Measurements from ENCODE around the gene ELL. TPM values are rescaled to one million over a fixed set of nuclear protein-coding genes. Genes with fewer than 3 reads are reported as not detected.

Gene ELL
- total and polyA plus RNA-seq, 9 of the 15 experiments (the other 6 are each of a cell fraction or from before 2014, with no cell fraction given), result 0.24 to 22.5 (median 4.1) TPM

DNA sequence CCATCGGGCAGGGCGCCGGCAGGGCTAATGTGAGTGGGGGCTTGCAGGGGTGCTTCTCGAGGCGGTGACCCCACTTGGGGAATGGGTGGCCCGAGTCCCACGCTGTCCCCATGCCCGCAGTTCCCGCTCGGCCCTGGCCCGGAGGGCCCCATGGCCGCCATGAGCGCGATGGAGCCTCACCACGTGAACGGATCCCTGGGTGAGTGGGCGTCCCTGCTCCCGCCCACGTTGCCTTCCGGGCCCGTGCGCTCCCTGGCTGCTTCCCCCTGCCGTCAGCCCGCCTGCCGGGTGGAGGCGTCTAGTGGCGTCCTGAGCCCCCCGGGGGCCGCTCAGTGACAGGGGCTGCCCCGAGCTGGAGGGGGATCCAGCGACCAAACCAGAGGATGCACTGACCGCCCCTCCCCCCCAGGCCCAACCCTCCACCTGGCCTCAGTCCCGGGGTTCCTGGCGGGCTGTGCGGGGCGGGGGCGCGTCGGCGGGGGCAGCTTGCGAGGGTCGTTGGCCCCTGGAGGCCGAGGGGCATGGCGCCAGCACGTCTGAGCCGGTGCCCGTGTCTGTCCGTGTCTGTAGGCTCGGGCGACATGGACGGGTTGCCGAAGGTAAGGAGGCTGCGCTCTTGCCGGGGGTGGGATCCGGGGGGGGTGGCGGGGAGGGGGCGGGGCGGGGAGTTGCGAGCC is 88.7 kb downstream of the ELL start (continued):
- TF ChIP-seq FOXA3 (CRISPR knock-in tag; conservative IDR thresholded peaks at IDR 0.05 in 1 of 2, IDR thresholded peaks at IDR 0.05 in 1 of 2) (no peak), GABPA (tag; conservative IDR thresholded peaks at IDR 0.05; ENCODE audit: low read depth) (0 out of 2 replicates have a peak, but pooled peaks have one; percentile 6), TEAD1 (CRISPR knock-in tag; IDR thresholded peaks at IDR 0.05) (0 out of 4 replicates have a peak, but pooled peaks of 1 of the 2 experiments have one; percentile 7), ZNF766 (CRISPR knock-in tag; conservative IDR thresholded peaks at IDR 0.05) (no peak), ZNF224 (CRISPR knock-in tag; IDR thresholded peaks at IDR 0.05) (no peak), ZNF282 (CRISPR knock-in tag; IDR thresholded peaks at IDR 0.05) (no peak), RAD21 (CRISPR knock-in tag; conservative IDR thresholded peaks at IDR 0.05 in 1 of 2, IDR thresholded peaks at IDR 0.05 in 1 of 2) (no peak), YBX1 (IDR thresholded peaks at IDR 0.05) (no peak), ZNF780A (CRISPR knock-in tag; IDR thresholded peaks at IDR 0.05) (no peak), STAT5B (CRISPR knock-in tag; IDR thresholded peaks at IDR 0.05) (no peak), ELF1 (tag; IDR thresholded peaks at IDR 0.05) (no peak), XRCC5 (IDR thresholded peaks at IDR 0.05; ENCODE audit: low read depth, low read length) (no peak), ZNF140 (CRISPR knock-in tag; IDR thresholded peaks at IDR 0.05) (no peak), SMAD3 (CRISPR knock-in tag; conservative IDR thresholded peaks at IDR 0.05) (no peak), MEF2A (IDR thresholded peaks at IDR 0.05; ENCODE audit: control insufficient read depth, low read depth, low read length) (no peak), ZNF586 (CRISPR knock-in tag; conservative IDR thresholded peaks at IDR 0.05) (no peak)
- TF ChIP-seq, protein P1, sequence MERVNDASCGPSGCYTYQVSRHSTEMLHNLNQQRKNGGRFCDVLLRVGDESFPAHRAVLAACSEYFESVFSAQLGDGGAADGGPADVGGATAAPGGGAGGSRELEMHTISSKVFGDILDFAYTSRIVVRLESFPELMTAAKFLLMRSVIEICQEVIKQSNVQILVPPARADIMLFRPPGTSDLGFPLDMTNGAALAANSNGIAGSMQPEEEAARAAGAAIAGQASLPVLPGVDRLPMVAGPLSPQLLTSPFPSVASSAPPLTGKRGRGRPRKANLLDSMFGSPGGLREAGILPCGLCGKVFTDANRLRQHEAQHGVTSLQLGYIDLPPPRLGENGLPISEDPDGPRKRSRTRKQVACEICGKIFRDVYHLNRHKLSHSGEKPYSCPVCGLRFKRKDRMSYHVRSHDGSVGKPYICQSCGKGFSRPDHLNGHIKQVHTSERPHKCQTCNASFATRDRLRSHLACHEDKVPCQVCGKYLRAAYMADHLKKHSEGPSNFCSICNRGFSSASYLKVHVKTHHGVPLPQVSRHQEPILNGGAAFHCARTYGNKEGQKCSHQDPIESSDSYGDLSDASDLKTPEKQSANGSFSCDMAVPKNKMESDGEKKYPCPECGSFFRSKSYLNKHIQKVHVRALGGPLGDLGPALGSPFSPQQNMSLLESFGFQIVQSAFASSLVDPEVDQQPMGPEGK (CRISPR knock-in tag; IDR thresholded peaks at IDR 0.05; ENCODE audit: borderline replicate concordance), result no peak
- TF ChIP-seq, protein P2, sequence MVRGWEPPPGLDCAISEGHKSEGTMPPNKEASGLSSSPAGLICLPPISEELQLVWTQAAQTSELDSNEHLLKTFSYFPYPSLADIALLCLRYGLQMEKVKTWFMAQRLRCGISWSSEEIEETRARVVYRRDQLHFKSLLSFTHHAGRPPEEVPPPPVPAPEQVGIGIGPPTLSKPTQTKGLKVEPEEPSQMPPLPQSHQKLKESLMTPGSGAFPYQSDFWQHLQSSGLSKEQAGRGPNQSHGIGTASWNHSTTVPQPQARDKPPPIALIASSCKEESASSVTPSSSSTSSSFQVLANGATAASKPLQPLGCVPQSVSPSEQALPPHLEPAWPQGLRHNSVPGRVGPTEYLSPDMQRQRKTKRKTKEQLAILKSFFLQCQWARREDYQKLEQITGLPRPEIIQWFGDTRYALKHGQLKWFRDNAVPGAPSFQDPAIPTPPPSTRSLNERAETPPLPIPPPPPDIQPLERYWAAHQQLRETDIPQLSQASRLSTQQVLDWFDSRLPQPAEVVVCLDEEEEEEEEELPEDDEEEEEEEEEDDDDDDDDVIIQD (CRISPR knock-in tag; IDR thresholded peaks at IDR 0.05), result no peak
- TF ChIP-seq, protein P3, sequence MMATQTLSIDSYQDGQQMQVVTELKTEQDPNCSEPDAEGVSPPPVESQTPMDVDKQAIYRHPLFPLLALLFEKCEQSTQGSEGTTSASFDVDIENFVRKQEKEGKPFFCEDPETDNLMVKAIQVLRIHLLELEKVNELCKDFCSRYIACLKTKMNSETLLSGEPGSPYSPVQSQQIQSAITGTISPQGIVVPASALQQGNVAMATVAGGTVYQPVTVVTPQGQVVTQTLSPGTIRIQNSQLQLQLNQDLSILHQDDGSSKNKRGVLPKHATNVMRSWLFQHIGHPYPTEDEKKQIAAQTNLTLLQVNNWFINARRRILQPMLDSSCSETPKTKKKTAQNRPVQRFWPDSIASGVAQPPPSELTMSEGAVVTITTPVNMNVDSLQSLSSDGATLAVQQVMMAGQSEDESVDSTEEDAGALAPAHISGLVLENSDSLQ (IDR thresholded peaks at IDR 0.05), result no peak
- TF ChIP-seq, protein P4, sequence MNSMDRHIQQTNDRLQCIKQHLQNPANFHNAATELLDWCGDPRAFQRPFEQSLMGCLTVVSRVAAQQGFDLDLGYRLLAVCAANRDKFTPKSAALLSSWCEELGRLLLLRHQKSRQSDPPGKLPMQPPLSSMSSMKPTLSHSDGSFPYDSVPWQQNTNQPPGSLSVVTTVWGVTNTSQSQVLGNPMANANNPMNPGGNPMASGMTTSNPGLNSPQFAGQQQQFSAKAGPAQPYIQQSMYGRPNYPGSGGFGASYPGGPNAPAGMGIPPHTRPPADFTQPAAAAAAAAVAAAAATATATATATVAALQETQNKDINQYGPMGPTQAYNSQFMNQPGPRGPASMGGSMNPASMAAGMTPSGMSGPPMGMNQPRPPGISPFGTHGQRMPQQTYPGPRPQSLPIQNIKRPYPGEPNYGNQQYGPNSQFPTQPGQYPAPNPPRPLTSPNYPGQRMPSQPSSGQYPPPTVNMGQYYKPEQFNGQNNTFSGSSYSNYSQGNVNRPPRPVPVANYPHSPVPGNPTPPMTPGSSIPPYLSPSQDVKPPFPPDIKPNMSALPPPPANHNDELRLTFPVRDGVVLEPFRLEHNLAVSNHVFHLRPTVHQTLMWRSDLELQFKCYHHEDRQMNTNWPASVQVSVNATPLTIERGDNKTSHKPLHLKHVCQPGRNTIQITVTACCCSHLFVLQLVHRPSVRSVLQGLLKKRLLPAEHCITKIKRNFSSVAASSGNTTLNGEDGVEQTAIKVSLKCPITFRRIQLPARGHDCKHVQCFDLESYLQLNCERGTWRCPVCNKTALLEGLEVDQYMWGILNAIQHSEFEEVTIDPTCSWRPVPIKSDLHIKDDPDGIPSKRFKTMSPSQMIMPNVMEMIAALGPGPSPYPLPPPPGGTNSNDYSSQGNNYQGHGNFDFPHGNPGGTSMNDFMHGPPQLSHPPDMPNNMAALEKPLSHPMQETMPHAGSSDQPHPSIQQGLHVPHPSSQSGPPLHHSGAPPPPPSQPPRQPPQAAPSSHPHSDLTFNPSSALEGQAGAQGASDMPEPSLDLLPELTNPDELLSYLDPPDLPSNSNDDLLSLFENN (IDR thresholded peaks at IDR 0.05; ENCODE audit: low read depth in 2 of 2, low read length in 2 of 2), result no peak
